Nephron progenitor cell (in vitro differentiated cells): Measurements from ENCODE around the gene C8B.

Source experiments
- DNase-seq: peaks from one replicate; pipeline ENCODE4 v3.0.0; 2021
- H3K27ac Mint-ChIP-seq: 2 replicates; pipeline ENCODE4 v1.8.0; 2021; ENCODE audit warnings: mild to moderate bottlenecking, moderate library complexity, mixed read lengths
- H3K27me3 Mint-ChIP-seq: 2 replicates; pipeline ENCODE4 v1.8.0; 2021; ENCODE audit warnings: mild to moderate bottlenecking, low read depth, mixed read lengths; ENCODE audit not compliant: poor library complexity
- H3K36me3 Mint-ChIP-seq: 2 replicates; pipeline ENCODE4 v1.8.0; 2021; ENCODE audit warnings: low read depth, mixed read lengths
- H3K4me1 Mint-ChIP-seq: 2 replicates; pipeline ENCODE4 v1.8.0; 2021; ENCODE audit warnings: mixed read lengths
- H3K4me3 Mint-ChIP-seq: 2 replicates; pipeline ENCODE4 v1.8.0; 2021; ENCODE audit warnings: mild to moderate bottlenecking, moderate library complexity, mixed read lengths
- H3K9me3 Mint-ChIP-seq: 2 replicates; pipeline ENCODE4 v1.8.0; 2021; ENCODE audit warnings: mild to moderate bottlenecking, moderate library complexity, mixed read lengths
- CTCF ChIP-seq: fragments of 200-600 bp; sonication (generic); IDR thresholded peaks from 2 replicates; pipeline ENCODE4 v1.5.0; 2021; ENCODE audit warnings: antibody characterized with exemption

C8B gene

GRCh38 chr1:56903778-56904177 is 62.0 kb downstream of the C8B start:
- H3K36me3 Mint-ChIP-seq: no peaks in the 10 kb centered on the region
- H3K27ac Mint-ChIP-seq: no peak overlapping the region
- no peaks in the 10 kb centered on the region for H3K4me1 Mint-ChIP-seq
- TF ChIP-seq CTCF: no peak
- peaks cover 29% of the 10 kb centered on the region for H3K27me3 Mint-ChIP-seq
- no peak overlapping the region for H3K4me3 Mint-ChIP-seq
- no peaks in the 10 kb centered on the region for H3K9me3 Mint-ChIP-seq
- no peak for DNase-seq

- Mint-ChIP-seq H3K27ac (no peak overlapping the region), H3K4me3 (no peak overlapping the region)
- DNase-seq: no peak
Observed at GRCh38 chr1:56901716-56902115, 64.1 kb downstream of the C8B start.

GRCh38 chr1:56898879-56899278 is 66.9 kb downstream of the C8B start:
- no peak for DNase-seq
- Mint-ChIP-seq H3K4me1 (no peaks in the 10 kb centered on the region), H3K9me3 (no peaks in the 10 kb centered on the region), H3K27ac (no peak overlapping the region), H3K36me3 (no peaks in the 10 kb centered on the region), H3K27me3 (peaks cover 25% of the 10 kb centered on the region), H3K4me3 (no peak overlapping the region)
- TF ChIP-seq CTCF: no peak

More at GRCh38 chr1:56901716-56902115, 64.1 kb downstream of the C8B start:
- Mint-ChIP-seq H3K36me3 (no peaks in the 10 kb centered on the region), H3K9me3 (no peaks in the 10 kb centered on the region), H3K4me1 (no peaks in the 10 kb centered on the region), H3K27me3 (peaks cover 24% of the 10 kb centered on the region)
- no peak for TF ChIP-seq CTCF

- Mint-ChIP-seq H3K4me3 (no peak overlapping the region), H3K36me3 (no peaks in the 10 kb centered on the region), H3K27me3 (peaks cover 25% of the 10 kb centered on the region), H3K9me3 (no peaks in the 10 kb centered on the region), H3K27ac (no peak overlapping the region), H3K4me1 (no peaks in the 10 kb centered on the region)
- TF ChIP-seq CTCF: no peak
- no peak for DNase-seq
Observed at GRCh38 chr1:56898005-56898373, 67.8 kb downstream of the C8B start.

GRCh38 chr1:56897150-56898004 is 68.4 kb downstream of the C8B start:
- no peaks in the 10 kb centered on the region for H3K36me3 Mint-ChIP-seq
- no peak overlapping the region for H3K4me3 Mint-ChIP-seq
- H3K27ac Mint-ChIP-seq: no peak overlapping the region
- no peaks in the 10 kb centered on the region for H3K9me3 Mint-ChIP-seq
- TF ChIP-seq CTCF: no peak
- H3K4me1 Mint-ChIP-seq: no peaks in the 10 kb centered on the region
- H3K27me3 Mint-ChIP-seq: peaks cover 25% of the 10 kb centered on the region
- DNase-seq: no peak

- Mint-ChIP-seq H3K4me3 (no peak overlapping the region), H3K27ac (no peak overlapping the region), H3K9me3 (no peaks in the 10 kb centered on the region), H3K4me1 (no peaks in the 10 kb centered on the region), H3K27me3 (peaks cover 11% of the 10 kb centered on the region), H3K36me3 (no peaks in the 10 kb centered on the region)
- no peak for TF ChIP-seq CTCF
- DNase-seq: no peak
Observed at GRCh38 chr1:56894014-56894413, 71.8 kb downstream of the C8B start.
